ENCODE data around the gene CLINT1.
"Not testable (repeated sequence)": the region's sequence is repeated elsewhere in the genome, so short reads cannot be mapped to it uniquely, and the experiment has no call there.

CLINT1 gene

GRCh38 chr5:157860898-157861890, 2.2 kb upstream of the CLINT1 start:
- peak; percentile 89 for DNase-seq

- no peak for DNase-seq
These were observed 256 bp upstream of the CLINT1 start for GRCh38 chr5:157859227-157859575.

- no peak for DNase-seq
These were observed 974 bp downstream of the CLINT1 start for GRCh38 chr5:157857816-157858526.

GRCh38 chr5:157855404-157855994, 3.4 kb downstream of the CLINT1 start:
- DNase-seq: peak; percentile 54

- not testable (repeated sequence) for DNase-seq
These were observed 5.6 kb downstream of the CLINT1 start for GRCh38 chr5:157853365-157853764.

GRCh38 chr5:157845914-157846598, 12.9 kb downstream of the CLINT1 start:
- no peak for DNase-seq

- no peak for DNase-seq
These were observed 16.2 kb downstream of the CLINT1 start for GRCh38 chr5:157842787-157843186.

GRCh38 chr5:157842185-157842584, 16.8 kb downstream of the CLINT1 start:
- no peak for DNase-seq

GRCh38 chr5:157839157-157839795, 19.7 kb downstream of the CLINT1 start:
- no peak for DNase-seq

- no peak for DNase-seq
These were observed 22.7 kb downstream of the CLINT1 start for GRCh38 chr5:157836121-157836753.

GRCh38 chr5:157835041-157835440, 23.9 kb downstream of the CLINT1 start:
- no peak for DNase-seq

GRCh38 chr5:157828944-157829639, 29.9 kb downstream of the CLINT1 start:
- peak; percentile 8 for DNase-seq

- peak; percentile 48 for DNase-seq
These were observed 30.6 kb downstream of the CLINT1 start for GRCh38 chr5:157828105-157828943.

- no peak for DNase-seq
These were observed 31.5 kb downstream of the CLINT1 start for GRCh38 chr5:157827423-157827822.

GRCh38 chr5:157823655-157824054, 35.3 kb downstream of the CLINT1 start:
- no peak for DNase-seq

GRCh38 chr5:157821822-157822622, 36.9 kb downstream of the CLINT1 start:
- DNase-seq: no peak

GRCh38 chr5:157821405-157821804, 37.5 kb downstream of the CLINT1 start:
- DNase-seq: no peak

- DNase-seq: peak; percentile 57
These were observed 38.2 kb downstream of the CLINT1 start for GRCh38 chr5:157820593-157821252.
